Measurements from ENCODE around the gene TDRD7.

DNA sequence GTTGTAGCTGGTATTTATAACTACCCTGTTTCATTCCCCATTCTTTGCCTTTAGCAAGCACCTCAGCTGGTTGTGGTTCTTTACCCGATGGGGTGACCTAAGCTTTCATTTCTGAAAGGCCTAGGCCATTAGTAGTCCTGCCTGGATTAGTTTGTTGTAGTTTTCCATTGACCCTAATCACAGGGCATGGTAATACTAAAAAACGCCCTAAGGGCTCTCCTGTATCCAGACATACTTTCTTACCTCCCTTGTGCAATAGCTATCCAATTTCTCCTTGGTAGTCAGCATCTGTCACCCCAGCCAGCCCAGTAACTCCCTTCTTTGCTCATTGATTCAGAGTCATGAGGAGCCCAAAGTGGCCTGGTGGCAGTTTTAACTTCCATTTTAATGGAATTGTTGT lies 113.6 kb downstream of the TDRD7 start:
- TF ChIP-seq, protein P1, sequence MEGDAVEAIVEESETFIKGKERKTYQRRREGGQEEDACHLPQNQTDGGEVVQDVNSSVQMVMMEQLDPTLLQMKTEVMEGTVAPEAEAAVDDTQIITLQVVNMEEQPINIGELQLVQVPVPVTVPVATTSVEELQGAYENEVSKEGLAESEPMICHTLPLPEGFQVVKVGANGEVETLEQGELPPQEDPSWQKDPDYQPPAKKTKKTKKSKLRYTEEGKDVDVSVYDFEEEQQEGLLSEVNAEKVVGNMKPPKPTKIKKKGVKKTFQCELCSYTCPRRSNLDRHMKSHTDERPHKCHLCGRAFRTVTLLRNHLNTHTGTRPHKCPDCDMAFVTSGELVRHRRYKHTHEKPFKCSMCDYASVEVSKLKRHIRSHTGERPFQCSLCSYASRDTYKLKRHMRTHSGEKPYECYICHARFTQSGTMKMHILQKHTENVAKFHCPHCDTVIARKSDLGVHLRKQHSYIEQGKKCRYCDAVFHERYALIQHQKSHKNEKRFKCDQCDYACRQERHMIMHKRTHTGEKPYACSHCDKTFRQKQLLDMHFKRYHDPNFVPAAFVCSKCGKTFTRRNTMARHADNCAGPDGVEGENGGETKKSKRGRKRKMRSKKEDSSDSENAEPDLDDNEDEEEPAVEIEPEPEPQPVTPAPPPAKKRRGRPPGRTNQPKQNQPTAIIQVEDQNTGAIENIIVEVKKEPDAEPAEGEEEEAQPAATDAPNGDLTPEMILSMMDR (IDR thresholded peaks at IDR 0.05) = no peak
- TF ChIP-seq, protein P2, sequence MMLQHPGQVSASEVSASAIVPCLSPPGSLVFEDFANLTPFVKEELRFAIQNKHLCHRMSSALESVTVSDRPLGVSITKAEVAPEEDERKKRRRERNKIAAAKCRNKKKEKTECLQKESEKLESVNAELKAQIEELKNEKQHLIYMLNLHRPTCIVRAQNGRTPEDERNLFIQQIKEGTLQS (CRISPR knock-in tag; conservative IDR thresholded peaks at IDR 0.05) = no peak
- TF ChIP-seq, protein P3, sequence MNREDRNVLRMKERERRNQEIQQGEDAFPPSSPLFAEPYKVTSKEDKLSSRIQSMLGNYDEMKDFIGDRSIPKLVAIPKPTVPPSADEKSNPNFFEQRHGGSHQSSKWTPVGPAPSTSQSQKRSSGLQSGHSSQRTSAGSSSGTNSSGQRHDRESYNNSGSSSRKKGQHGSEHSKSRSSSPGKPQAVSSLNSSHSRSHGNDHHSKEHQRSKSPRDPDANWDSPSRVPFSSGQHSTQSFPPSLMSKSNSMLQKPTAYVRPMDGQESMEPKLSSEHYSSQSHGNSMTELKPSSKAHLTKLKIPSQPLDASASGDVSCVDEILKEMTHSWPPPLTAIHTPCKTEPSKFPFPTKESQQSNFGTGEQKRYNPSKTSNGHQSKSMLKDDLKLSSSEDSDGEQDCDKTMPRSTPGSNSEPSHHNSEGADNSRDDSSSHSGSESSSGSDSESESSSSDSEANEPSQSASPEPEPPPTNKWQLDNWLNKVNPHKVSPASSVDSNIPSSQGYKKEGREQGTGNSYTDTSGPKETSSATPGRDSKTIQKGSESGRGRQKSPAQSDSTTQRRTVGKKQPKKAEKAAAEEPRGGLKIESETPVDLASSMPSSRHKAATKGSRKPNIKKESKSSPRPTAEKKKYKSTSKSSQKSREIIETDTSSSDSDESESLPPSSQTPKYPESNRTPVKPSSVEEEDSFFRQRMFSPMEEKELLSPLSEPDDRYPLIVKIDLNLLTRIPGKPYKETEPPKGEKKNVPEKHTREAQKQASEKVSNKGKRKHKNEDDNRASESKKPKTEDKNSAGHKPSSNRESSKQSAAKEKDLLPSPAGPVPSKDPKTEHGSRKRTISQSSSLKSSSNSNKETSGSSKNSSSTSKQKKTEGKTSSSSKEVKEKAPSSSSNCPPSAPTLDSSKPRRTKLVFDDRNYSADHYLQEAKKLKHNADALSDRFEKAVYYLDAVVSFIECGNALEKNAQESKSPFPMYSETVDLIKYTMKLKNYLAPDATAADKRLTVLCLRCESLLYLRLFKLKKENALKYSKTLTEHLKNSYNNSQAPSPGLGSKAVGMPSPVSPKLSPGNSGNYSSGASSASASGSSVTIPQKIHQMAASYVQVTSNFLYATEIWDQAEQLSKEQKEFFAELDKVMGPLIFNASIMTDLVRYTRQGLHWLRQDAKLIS (CRISPR knock-in tag; IDR thresholded peaks at IDR 0.05; ENCODE audit: borderline replicate concordance) = no peak
- TF ChIP-seq ZBTB21 (CRISPR knock-in tag; IDR thresholded peaks at IDR 0.05; ENCODE audit: borderline replicate concordance) = no peak
- TF ChIP-seq NR3C1 (CRISPR knock-in tag; conservative IDR thresholded peaks at IDR 0.05; ENCODE audit: low read depth) = no peak
- TF ChIP-seq ZNF671 (CRISPR knock-in tag; IDR thresholded peaks at IDR 0.05) = no peak
- TF ChIP-seq, protein P4, sequence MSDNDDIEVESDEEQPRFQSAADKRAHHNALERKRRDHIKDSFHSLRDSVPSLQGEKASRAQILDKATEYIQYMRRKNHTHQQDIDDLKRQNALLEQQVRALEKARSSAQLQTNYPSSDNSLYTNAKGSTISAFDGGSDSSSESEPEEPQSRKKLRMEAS (CRISPR knock-in tag; IDR thresholded peaks at IDR 0.05) = no peak

All from WTC11 (cell line).